ENCODE results near the gene OR2A5. TPM values are rescaled to one million over a fixed set of nuclear protein-coding genes. Genes with fewer than 3 reads are reported as not detected.

The OR2A5 gene
- total and polyA plus RNA-seq, 2 donors (not counting 1 experiment from before 2014, with no cell fraction given), result not detected

DNA sequence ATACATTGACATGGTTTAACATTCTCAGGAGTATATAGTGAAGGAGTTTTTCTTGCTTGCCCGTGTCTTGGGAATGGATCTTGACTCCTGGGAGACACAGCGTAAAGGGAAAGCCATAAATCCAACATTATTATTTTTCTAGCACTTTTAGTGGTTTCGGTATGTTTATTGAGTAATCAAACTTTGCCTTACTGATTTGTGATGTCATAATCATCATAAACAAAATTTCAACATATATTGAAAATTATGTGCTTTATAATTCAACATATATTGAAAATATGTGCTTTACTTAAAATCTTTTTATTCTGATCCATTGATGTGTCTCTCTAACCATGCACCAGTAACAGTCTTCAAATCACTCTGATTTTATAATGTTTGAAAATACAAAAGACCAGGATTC is 20.2 kb upstream of the OR2A5 start:
- H3K27me3 ChIP-seq (replicated peaks in 1 of 4; ENCODE audit: control extremely low read depth in 1 of 4, control insufficient read depth in 3 of 4, insufficient read depth in 4 of 4, low read length in 3 of 4), result peaks cover 0 to 8% (median 0%) of the 10 kb centered on the region in 4 experiments
- TF ChIP-seq EZH2 (IDR thresholded peaks at IDR 0.05; ENCODE audit: borderline replicate concordance, insufficient read depth, low read depth, low read length, poor library complexity, severe bottlenecking) (no peak), CTCF (IDR thresholded peaks at IDR 0.05) (no peak)
- no peak overlapping the region for H3K9ac ChIP-seq (ENCODE audit: low read length)
- intact Hi-C loops (cut with micrococcal nuclease), result no loop called here
- H4K20me1 ChIP-seq (ENCODE audit: control insufficient read depth, insufficient read depth, low read length, poor library complexity, severe bottlenecking), result no peaks in the 10 kb centered on the region
- H3K4me1 ChIP-seq (ENCODE audit: control insufficient read depth in 2 of 2, insufficient read depth in 2 of 2, low read length in 2 of 2), result no peaks in the 10 kb centered on the region
- Mint-ChIP-seq H3K4me1 (no peaks in the 10 kb centered on the region), H3K27me3 (peaks cover 17% of the 10 kb centered on the region), H3K4me3 (no peak overlapping the region), H3K9me3 (ENCODE audit: insufficient read depth) (no peaks in the 10 kb centered on the region), H3K27ac (no peak overlapping the region)
- no peak overlapping the region for H3K4me3 ChIP-seq (ENCODE audit: control extremely low read depth in 1 of 5, extremely low read depth in 1 of 5, insufficient read depth in 1 of 5, low read depth in 2 of 5, low read length in 4 of 5)
- no peak overlapping the region for H3K27ac ChIP-seq (ENCODE audit: low read length in 2 of 2)
- H3K9me3 ChIP-seq (ENCODE audit: control extremely low read depth in 1 of 3, control insufficient read depth in 2 of 3, insufficient read depth in 1 of 3, low read length in 2 of 3), result no peaks in the 10 kb centered on the region
- ATAC-seq (ENCODE audit: low read depth), result no peak
- no peaks in the 10 kb centered on the region for H3K36me3 ChIP-seq (replicated peaks in 1 of 2; ENCODE audit: control extremely low read depth in 1 of 2, control insufficient read depth in 1 of 2, extremely low read depth in 1 of 2, insufficient read depth in 2 of 2, low read length in 1 of 2)
- no peak overlapping the region for H3K4me2 ChIP-seq (replicated peaks; ENCODE audit: low read depth, low read length, poor library complexity, severe bottlenecking)
- WGBS (ENCODE audit: insufficient coverage), result no CpG with 5 or more reads among the region's 3 CpGs
- ChIA-PET CTCF (no interaction called here), POLR2A (no interaction called here)
- H3K79me2 ChIP-seq (ENCODE audit: control insufficient read depth, insufficient read depth, low read length), result no peaks in the 10 kb centered on the region
- DNase-seq, result no peak
- no peak overlapping the region for H2AFZ ChIP-seq (ENCODE audit: insufficient read depth, low read depth, low read length, poor library complexity, severe bottlenecking)

- Histone ChIP-seq H3K4me3 (ENCODE audit: control extremely low read depth in 1 of 5, extremely low read depth in 1 of 5, insufficient read depth in 1 of 5, low read depth in 2 of 5, low read length in 4 of 5) (no peak overlapping the region), H3K27me3 (replicated peaks in 1 of 4; ENCODE audit: control extremely low read depth in 1 of 4, control insufficient read depth in 3 of 4, insufficient read depth in 4 of 4, low read length in 3 of 4) (peaks cover 0 to 8% (median 4%) of the 10 kb centered on the region in 4 experiments), H3K9me3 (ENCODE audit: control extremely low read depth in 1 of 3, control insufficient read depth in 2 of 3, insufficient read depth in 1 of 3, low read length in 2 of 3) (no peaks in the 10 kb centered on the region), H2AFZ (ENCODE audit: insufficient read depth, low read depth, low read length, poor library complexity, severe bottlenecking) (no peak overlapping the region), H4K20me1 (ENCODE audit: control insufficient read depth, insufficient read depth, low read length, poor library complexity, severe bottlenecking) (no peaks in the 10 kb centered on the region), H3K4me1 (ENCODE audit: control insufficient read depth in 2 of 2, insufficient read depth in 2 of 2, low read length in 2 of 2) (no peaks in the 10 kb centered on the region), H3K4me2 (replicated peaks; ENCODE audit: low read depth, low read length, poor library complexity, severe bottlenecking) (no peak overlapping the region), H3K79me2 (ENCODE audit: control insufficient read depth, insufficient read depth, low read length) (no peaks in the 10 kb centered on the region), H3K36me3 (replicated peaks in 1 of 2; ENCODE audit: control extremely low read depth in 1 of 2, control insufficient read depth in 1 of 2, extremely low read depth in 1 of 2, insufficient read depth in 2 of 2, low read length in 1 of 2) (no peaks in the 10 kb centered on the region), H3K27ac (ENCODE audit: low read length in 2 of 2) (no peak overlapping the region), H3K9ac (ENCODE audit: low read length) (no peak overlapping the region)
- DNase-seq (no peak), ATAC-seq (ENCODE audit: low read depth) (no peak)
- Mint-ChIP-seq H3K4me1 (no peaks in the 10 kb centered on the region), H3K27ac (no peak overlapping the region), H3K9me3 (ENCODE audit: insufficient read depth) (no peaks in the 10 kb centered on the region), H3K4me3 (no peak overlapping the region), H3K27me3 (peaks cover 17% of the 10 kb centered on the region)
- WGBS (ENCODE audit: insufficient coverage), result 73% methylated on average over 4 of the region's 5 CpGs
- no peak for TF ChIP-seq EZH2 (IDR thresholded peaks at IDR 0.05; ENCODE audit: borderline replicate concordance, insufficient read depth, low read depth, low read length, poor library complexity, severe bottlenecking)
- TF ChIP-seq CTCF (IDR thresholded peaks at IDR 0.05), result no peak
- intact Hi-C loops (cut with micrococcal nuclease), result no loop called here
- POLR2A ChIA-PET, result no interaction called here
- CTCF ChIA-PET, result no interaction called here
Measured at GRCh38 chr7:144032516-144032915, 16.2 kb upstream of the OR2A5 start.
